K562 (cell line): ENCODE results near the gene MKLN1. TPM values are rescaled to one million over a fixed set of nuclear protein-coding genes. Genes with fewer than 3 reads are reported as not detected.

Experiments used
- ARHGAP35 ChIP-seq: fragments of 450-650 bp; IDR thresholded peaks from 2 replicates; pipeline ENCODE4 v1.6.1; 2018; ENCODE audit not compliant: partially characterized antibody
- ARID3B ChIP-seq: fragments of 250-450 bp; sonication (Bioruptor Pico); IDR thresholded peaks from 2 replicates; pipeline ENCODE4 v1.4.0; 2020; ENCODE audit warnings: borderline replicate concordance
- CHAMP1 ChIP-seq: fragments of 450-650 bp; IDR thresholded peaks from 2 replicates; pipeline ENCODE4 v1.6.1; 2016; ENCODE audit warnings: mild to moderate bottlenecking
- CHD1 ChIP-seq: fragments of 200-600 bp; sonication (generic); IDR thresholded peaks from one replicate; pipeline ENCODE4 v1.6.1; 2012; ENCODE audit warnings: mild to moderate bottlenecking, moderate library complexity, low read length, inconsistent platforms
- EP400 ChIP-seq: fragments of 450-650 bp; IDR thresholded peaks from 2 replicates; pipeline ENCODE4 v1.6.1; 2017; ENCODE audit warnings: antibody characterized with exemption, mild to moderate bottlenecking, moderate library complexity
- FOXJ2 ChIP-seq: fragments of 200-800 bp; sonication (Bioruptor generic); IDR thresholded peaks from 2 replicates; pipeline ENCODE4 v1.6.1; 2016; ENCODE audit warnings: missing genetic modification characterization, missing compliant biosample characterization
- FOXO4 ChIP-seq: fragments of 450-650 bp; formaldehyde crosslinking; IDR thresholded peaks from 2 replicates; pipeline ENCODE4 v1.4.0; 2020; ENCODE audit warnings: mild to moderate bottlenecking, moderate library complexity
- HCFC1 ChIP-seq: IDR thresholded peaks from 2 replicates; pipeline ENCODE4 v1.6.1; 2012; ENCODE audit warnings: low read depth, low read length, improper control_type of control experiment
- JUNB ChIP-seq: fragments of 450-650 bp; formaldehyde crosslinking; conservative IDR thresholded peaks from 2 replicates; pipeline ENCODE4 v1.4.0; 2020; ENCODE audit warnings: mild to moderate bottlenecking
- MXI1 ChIP-seq: IDR thresholded peaks from 2 replicates; pipeline ENCODE4 v1.6.1; 2011; ENCODE audit warnings: low read depth, mild to moderate bottlenecking, improper control_type of control experiment, low read length
- NFYB ChIP-seq: IDR thresholded peaks from 2 replicates; pipeline ENCODE4 v1.6.1; 2011; ENCODE audit warnings: mild to moderate bottlenecking, moderate library complexity; ENCODE audit not compliant: insufficient read length; ENCODE audit errors: extremely low read depth
- PHTF2 ChIP-seq: fragments of 250-450 bp; sonication (Bioruptor Pico); IDR thresholded peaks from 2 replicates; pipeline ENCODE4 v1.5.0; 2021; ENCODE audit warnings: mild to moderate bottlenecking
- TCFL5 ChIP-seq: fragments of 250-450 bp; sonication (Bioruptor Pico); conservative IDR thresholded peaks from 2 replicates; pipeline ENCODE4 v1.6.1; 2021; ENCODE audit warnings: mild to moderate bottlenecking, moderate library complexity, matching md5 sums
- TFAM ChIP-seq: fragments of 250-450 bp; sonication (Bioruptor Pico); conservative IDR thresholded peaks from 2 replicates; pipeline ENCODE4 v1.5.0; 2021; ENCODE audit warnings: mild to moderate bottlenecking, moderate library complexity
- THRA ChIP-seq: fragments of 450-650 bp; IDR thresholded peaks from 2 replicates; pipeline ENCODE4 v1.6.1; 2017; ENCODE audit warnings: mild to moderate bottlenecking, moderate library complexity
- ZNF395 ChIP-seq: fragments of 200-800 bp; sonication (Bioruptor generic); IDR thresholded peaks from 2 replicates; pipeline ENCODE4 v1.6.1; 2017; ENCODE audit warnings: missing genetic modification characterization, missing compliant biosample characterization
- ZNF778 ChIP-seq: fragments of 450-650 bp; formaldehyde crosslinking; IDR thresholded peaks from 2 replicates; pipeline ENCODE4 v1.4.0; 2020; ENCODE audit warnings: mild to moderate bottlenecking, moderate library complexity
- ZNF785 ChIP-seq: fragments of 250-450 bp; sonication (Bioruptor Pico); IDR thresholded peaks from 2 replicates; pipeline ENCODE4 v1.4.0; 2020; ENCODE audit warnings: mild to moderate bottlenecking
- polyA plus RNA-seq, 8 experiments: library from polyadenylated mRNA; depleted of rRNA in 4 of 8; stranded (reverse) in 5 of 8; unstranded in 3 of 8; fragments of >200 nt; fragmentation: Nextera tagmentation in 2 of 8; fragmentation: Illumina TruSeq in 1 of 8; extraction: Ambion mirVana in 2 of 8; extraction: Trizol in 1 of 8; gene quantifications; 2 replicates each; pipeline versions ENCODE4 v1.2.1 to v1.2.3, GENCODE V29; 2011 to 2014; ENCODE audit warnings: inconsistent platforms in 1 of 8, missing spikeins in 1 of 8
- total RNA-seq, 7 experiments: library from RNA; depleted of rRNA in 6 of 7; stranded (reverse); fragments of >200 nt in 6 of 7; fragmentation: Illumina TruSeq in 2 of 7; extraction: Trizol in 2 of 7; gene quantifications; 2 replicates each; pipeline versions ENCODE4 v1.2.1 to v1.2.3, GENCODE V29; 2011 to 2021; ENCODE audit warnings: low replicate concordance in 1 of 7
- TF ChIP-seq, protein P1 (sequence below): fragments of 250-450 bp; sonication (Bioruptor Pico); IDR thresholded peaks from 2 replicates; pipeline ENCODE4 v1.5.0; 2020; ENCODE audit warnings: mild to moderate bottlenecking, borderline replicate concordance

MKLN1 gene
- total and polyA plus RNA-seq, 9 of the 15 experiments (the other 6 are each of a cell fraction or from before 2014, with no cell fraction given): 18.6 to 80.4 (median 56.0) TPM

GRCh38 chr7:131336956-131337355, 9.3 kb downstream of the MKLN1 start (continued):
- TF ChIP-seq, protein P1, sequence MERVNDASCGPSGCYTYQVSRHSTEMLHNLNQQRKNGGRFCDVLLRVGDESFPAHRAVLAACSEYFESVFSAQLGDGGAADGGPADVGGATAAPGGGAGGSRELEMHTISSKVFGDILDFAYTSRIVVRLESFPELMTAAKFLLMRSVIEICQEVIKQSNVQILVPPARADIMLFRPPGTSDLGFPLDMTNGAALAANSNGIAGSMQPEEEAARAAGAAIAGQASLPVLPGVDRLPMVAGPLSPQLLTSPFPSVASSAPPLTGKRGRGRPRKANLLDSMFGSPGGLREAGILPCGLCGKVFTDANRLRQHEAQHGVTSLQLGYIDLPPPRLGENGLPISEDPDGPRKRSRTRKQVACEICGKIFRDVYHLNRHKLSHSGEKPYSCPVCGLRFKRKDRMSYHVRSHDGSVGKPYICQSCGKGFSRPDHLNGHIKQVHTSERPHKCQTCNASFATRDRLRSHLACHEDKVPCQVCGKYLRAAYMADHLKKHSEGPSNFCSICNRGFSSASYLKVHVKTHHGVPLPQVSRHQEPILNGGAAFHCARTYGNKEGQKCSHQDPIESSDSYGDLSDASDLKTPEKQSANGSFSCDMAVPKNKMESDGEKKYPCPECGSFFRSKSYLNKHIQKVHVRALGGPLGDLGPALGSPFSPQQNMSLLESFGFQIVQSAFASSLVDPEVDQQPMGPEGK (CRISPR knock-in tag): no peak
- TF ChIP-seq THRA: no peak
- TF ChIP-seq FOXO4 (CRISPR knock-in tag): no peak
- TF ChIP-seq JUNB (CRISPR knock-in tag): no peak
- TF ChIP-seq TFAM (CRISPR knock-in tag): no peak
- no peak for TF ChIP-seq EP400
- TF ChIP-seq ZNF785 (CRISPR knock-in tag): no peak
- TF ChIP-seq CHAMP1: peak; percentile 88
- TF ChIP-seq CHD1: no peak
- TF ChIP-seq MXI1: no peak
- TF ChIP-seq PHTF2 (CRISPR knock-in tag): no peak
- TF ChIP-seq ARID3B: no peak
- TF ChIP-seq ARHGAP35: no peak
- no peak for TF ChIP-seq ZNF395 (CRISPR knock-in tag)
- TF ChIP-seq TCFL5: no peak
- no peak for TF ChIP-seq HCFC1
- TF ChIP-seq NFYB: no peak
- no peak for TF ChIP-seq ZNF778 (CRISPR knock-in tag)
- TF ChIP-seq FOXJ2 (tag): no peak
